Left lung (tissue), 10 donors: ENCODE data around the gene ZNF490. TPM values are rescaled to one million over a fixed set of nuclear protein-coding genes. Genes with fewer than 3 reads are reported as not detected.
A peak's percentile ranks its signal among the peaks of the same experiment; 100 is the strongest.

Source experiments
- ATAC-seq: fragments of 200-7000 bp; cut with Tn5 transposase; one replicate; pipeline ENCODE4 v1.9.1; 2020; ENCODE audit warnings: moderate library complexity
- DNase-seq, 4 donors: peaks; one replicate each; pipeline ENCODE4 v3.0.0-alpha.2; 2013 to 2020
- H3K27ac ChIP-seq, 2 donors: fragments of 200-600 bp; sonication (generic) in 1 of 2; one replicate each; pipeline versions ENCODE4 v1.5.0 to v1.8.0; 2020 to 2021
- H3K27me3 ChIP-seq, 2 donors: fragments of 200-600 bp; sonication (generic) in 1 of 2; one replicate each; pipeline versions ENCODE4 v1.5.0 to v1.8.0; 2020 to 2021
- H3K36me3 ChIP-seq, 2 donors: fragments of 200-600 bp; sonication (generic) in 1 of 2; one replicate each; pipeline versions ENCODE4 v1.5.0 to v1.8.0; 2020 to 2021
- H3K4me1 ChIP-seq, 2 donors: fragments of 200-600 bp; one replicate each; pipeline ENCODE4 v1.8.0; 2021
- H3K4me3 ChIP-seq, 2 donors: fragments of 200-600 bp; sonication (generic) in 1 of 2; one replicate each; pipeline versions ENCODE4 v1.5.0 to v1.8.0; 2020 to 2021; ENCODE audit warnings: mild to moderate bottlenecking in 1 of 2
- H3K9me3 ChIP-seq, 2 donors: fragments of 200-600 bp; sonication (generic) in 1 of 2; one replicate each; pipeline versions ENCODE4 v1.5.0 to v1.8.0; 2020 to 2021
- intact Hi-C, 2 donors: fragments of 100-400 bp; cut with DNase I; formaldehyde crosslinking; loops; one replicate each; pipeline versions ENCODE4 v1.11.2 to v1.14.2; 2022
- polyA plus RNA-seq, 6 donors: library from polyadenylated mRNA; unstranded; fragments of 120-200 nt; gene quantifications; one replicate each; pipeline ENCODE4 v1.2.1, GENCODE V29; 2013; ENCODE audit not compliant: insufficient read length in 6 of 6
- total RNA-seq, 2 donors: library from RNA; stranded (reverse); fragmentation: NEBNext Ultra II Directional; extraction: Animal tissue kit (Norgen Biotek cat#: 25700); gene quantifications; one replicate each; pipeline ENCODE4 v1.2.1, GENCODE V29; 2021
- TF ChIP-seq, protein P1 (sequence below), 2 donors: fragments of 200-600 bp; sonication (generic) in 1 of 2; IDR thresholded peaks; one replicate each; pipeline versions ENCODE4 v1.5.0 to v1.8.0; 2021; ENCODE audit warnings: antibody characterized with exemption in 2 of 2
- donor health status: DM: no; HTN: yes; CAD: no.
- donor health status: DM: no; HTN: no; CAD: no.

ZNF490 gene
- total and polyA plus RNA-seq, 8 donors = 5.1 to 11.7 (median 5.7) TPM

DNA sequence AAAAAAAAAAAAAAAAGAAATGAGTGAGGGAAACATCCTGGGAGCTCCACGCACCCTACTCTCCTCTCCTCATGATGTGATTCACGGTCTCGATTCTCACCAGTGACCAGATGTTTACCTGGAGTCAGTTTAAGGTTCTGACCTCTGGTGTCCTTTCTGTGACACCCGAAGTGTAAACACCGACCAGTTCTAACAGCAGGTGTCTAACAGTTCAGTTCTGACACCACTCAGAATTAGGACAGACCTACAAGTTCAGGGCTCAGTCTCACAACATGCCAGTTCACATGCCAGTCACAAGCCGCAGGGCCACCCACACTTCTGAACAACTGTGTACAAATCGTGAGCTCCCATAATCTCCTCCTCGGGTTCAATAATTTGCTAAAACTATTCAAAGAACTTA lies 65.3 kb downstream of the ZNF490 start:
- H3K36me3 ChIP-seq = peaks cover 0 to 29% of the 10 kb centered on the region in 2 donors
- peaks cover 11 to 39% of the 10 kb centered on the region in 2 donors for H3K4me1 ChIP-seq
- no peak overlapping the region for H3K4me3 ChIP-seq
- intact Hi-C loops = no loop called here
- ATAC-seq (no peak), DNase-seq (no peak)
- no peaks in the 10 kb centered on the region for H3K27me3 ChIP-seq
- H3K9me3 ChIP-seq = peaks cover 0 to 19% of the 10 kb centered on the region in 2 donors
- TF ChIP-seq, protein P1, sequence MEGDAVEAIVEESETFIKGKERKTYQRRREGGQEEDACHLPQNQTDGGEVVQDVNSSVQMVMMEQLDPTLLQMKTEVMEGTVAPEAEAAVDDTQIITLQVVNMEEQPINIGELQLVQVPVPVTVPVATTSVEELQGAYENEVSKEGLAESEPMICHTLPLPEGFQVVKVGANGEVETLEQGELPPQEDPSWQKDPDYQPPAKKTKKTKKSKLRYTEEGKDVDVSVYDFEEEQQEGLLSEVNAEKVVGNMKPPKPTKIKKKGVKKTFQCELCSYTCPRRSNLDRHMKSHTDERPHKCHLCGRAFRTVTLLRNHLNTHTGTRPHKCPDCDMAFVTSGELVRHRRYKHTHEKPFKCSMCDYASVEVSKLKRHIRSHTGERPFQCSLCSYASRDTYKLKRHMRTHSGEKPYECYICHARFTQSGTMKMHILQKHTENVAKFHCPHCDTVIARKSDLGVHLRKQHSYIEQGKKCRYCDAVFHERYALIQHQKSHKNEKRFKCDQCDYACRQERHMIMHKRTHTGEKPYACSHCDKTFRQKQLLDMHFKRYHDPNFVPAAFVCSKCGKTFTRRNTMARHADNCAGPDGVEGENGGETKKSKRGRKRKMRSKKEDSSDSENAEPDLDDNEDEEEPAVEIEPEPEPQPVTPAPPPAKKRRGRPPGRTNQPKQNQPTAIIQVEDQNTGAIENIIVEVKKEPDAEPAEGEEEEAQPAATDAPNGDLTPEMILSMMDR (IDR thresholded peaks at IDR 0.05) = no peak
- no peak overlapping the region for H3K27ac ChIP-seq

DNA sequence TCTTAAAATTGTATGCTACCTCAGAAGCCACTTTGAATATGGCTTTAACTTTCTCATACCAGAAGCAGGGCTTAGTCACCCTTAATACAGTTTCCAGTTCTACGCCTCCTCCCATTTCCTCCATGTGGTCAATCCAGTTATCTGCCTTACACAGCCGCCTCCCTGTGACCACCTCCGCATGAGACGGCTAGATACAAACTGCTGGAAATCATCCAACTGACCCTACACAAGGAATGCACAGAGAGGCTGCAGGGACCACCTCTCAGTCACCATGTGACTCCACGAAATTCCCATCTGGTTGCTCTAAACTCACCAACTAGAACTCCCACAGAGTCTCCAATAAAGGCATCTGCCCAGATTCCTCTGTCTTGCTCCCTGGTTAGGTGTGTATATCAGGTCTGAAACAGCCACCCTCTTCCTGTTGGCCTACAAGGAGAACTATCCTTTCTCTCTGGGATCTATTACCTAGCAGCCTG lies 66.2 kb downstream of the ZNF490 start:
- peaks cover 5 to 31% of the 10 kb centered on the region in 2 donors for H3K4me1 ChIP-seq
- peak overlapping the region in 1 of 2 donors; percentile 41 for H3K27ac ChIP-seq
- peaks cover 0 to 24% of the 10 kb centered on the region in 2 donors for H3K9me3 ChIP-seq
- intact Hi-C loops = no loop called here
- DNase-seq (no peak), ATAC-seq (peak; percentile 41)
- peaks cover 0 to 37% of the 10 kb centered on the region in 2 donors for H3K36me3 ChIP-seq
- no peak overlapping the region for H3K4me3 ChIP-seq
- no peaks in the 10 kb centered on the region for H3K27me3 ChIP-seq
- TF ChIP-seq, protein P1 (IDR thresholded peaks at IDR 0.05) = no peak

DNA sequence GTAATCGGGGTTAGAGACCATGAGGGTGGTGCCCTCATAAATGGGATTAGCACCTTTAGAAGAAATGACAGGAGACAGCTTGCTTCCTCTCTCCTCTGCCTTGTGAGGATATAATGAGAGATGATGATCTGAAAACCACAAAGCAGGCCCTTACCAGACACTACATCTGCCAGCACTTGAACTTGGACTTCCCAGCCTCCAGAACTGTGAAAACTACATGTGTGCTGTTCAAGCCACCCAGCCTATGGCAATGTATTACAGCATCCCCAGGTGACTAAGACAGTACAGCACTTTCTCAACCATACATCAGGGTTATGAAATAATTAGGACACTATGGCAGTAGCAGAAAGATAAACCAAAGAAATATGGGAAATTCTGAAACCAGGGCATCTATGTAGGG lies 66.8 kb downstream of the ZNF490 start:
- H3K36me3 ChIP-seq = peaks cover 0 to 43% of the 10 kb centered on the region in 2 donors
- H3K9me3 ChIP-seq = peaks cover 0 to 29% of the 10 kb centered on the region in 2 donors
- peaks cover 0 to 25% of the 10 kb centered on the region in 2 donors for H3K4me1 ChIP-seq
- TF ChIP-seq, protein P1 (IDR thresholded peaks at IDR 0.05) = no peak
- no peak for DNase-seq
- no peak for ATAC-seq
- intact Hi-C loops = no loop called here
- H3K4me3 ChIP-seq = no peak overlapping the region
- H3K27ac ChIP-seq = peak overlapping the region in 1 of 2 donors; percentile 41
- H3K27me3 ChIP-seq = no peaks in the 10 kb centered on the region

Other genes starting within 250 kb of the ZNF490 start
- gene ZNF442, start 245.1 kb downstream of the ZNF490 start, total RNA-seq = 1 to 10 TPM; 3.2 to 3.5 TPM
- 1 to 10 TPM; 5.2 to 7.1 (median 5.5) TPM for gene ZNF442, start 245.1 kb downstream of the ZNF490 start, polyA plus RNA-seq
- 1 to 10 TPM; 4.2 to 7.1 TPM for gene ZNF799, start 209.5 kb downstream of the ZNF490 start, total RNA-seq
- 10 to 100 TPM in 4 of 6 donors, 1 to 10 TPM in 2; 9.2 to 14.8 (median 11.1) TPM for gene ZNF799, start 209.5 kb downstream of the ZNF490 start, polyA plus RNA-seq
- 1 to 10 TPM; 4.3 to 4.7 TPM for gene ZNF443, start 169.8 kb downstream of the ZNF490 start, total RNA-seq
- gene ZNF443, start 169.8 kb downstream of the ZNF490 start, polyA plus RNA-seq = 10 to 100 TPM; 14.6 to 25.4 (median 19.7) TPM
- gene ZNF709, start 126.0 kb downstream of the ZNF490 start, total RNA-seq = 1 to 10 TPM; 1.8 to 2.0 TPM
- gene ZNF709, start 126.0 kb downstream of the ZNF490 start, polyA plus RNA-seq = 10 to 100 TPM in 1 of 6 donors, 1 to 10 TPM in 5; 6.9 to 10.4 (median 8.7) TPM
- 10 to 100 TPM in 1 of 2 donors, 1 to 10 TPM in 1; 9.9 to 12.5 TPM for gene ZNF564, start 59.3 kb downstream of the ZNF490 start, total RNA-seq
- gene ZNF564, start 59.3 kb downstream of the ZNF490 start, polyA plus RNA-seq = 10 to 100 TPM in 3 of 6 donors, 1 to 10 TPM in 3; 7.4 to 12.6 (median 10.3) TPM
- 10 to 100 TPM; 18.0 to 23.3 TPM for gene ZNF791, start 107 bp upstream of the ZNF490 start, total RNA-seq
- gene ZNF791, start 107 bp upstream of the ZNF490 start, polyA plus RNA-seq = 10 to 100 TPM; 20.6 to 23.8 (median 21.9) TPM
- gene MAN2B1, start 55.9 kb upstream of the ZNF490 start, total RNA-seq = 100 to 1,000 TPM; 164 to 176 TPM
- gene MAN2B1, start 55.9 kb upstream of the ZNF490 start, polyA plus RNA-seq = 10 to 100 TPM; 31.7 to 42.8 (median 38.1) TPM
- gene WDR83, start 56.0 kb upstream of the ZNF490 start, total RNA-seq = 10 to 100 TPM in 1 of 2 donors, 1 to 10 TPM in 1; 9.0 to 10.8 TPM
- gene WDR83, start 56.0 kb upstream of the ZNF490 start, polyA plus RNA-seq = 10 to 100 TPM; 21.7 to 27.1 (median 23.2) TPM
- 10 to 100 TPM; 63.8 to 70.1 TPM for gene DHPS, start 71.1 kb upstream of the ZNF490 start, total RNA-seq
- gene DHPS, start 71.1 kb upstream of the ZNF490 start, polyA plus RNA-seq = 10 to 100 TPM; 81.4 to 96.9 (median 84.1) TPM
- gene GNG14, start 77.2 kb upstream of the ZNF490 start, total RNA-seq = not detected
- under 1 TPM in 2 of 6 donors, not detected in 4; 0.55 to 0.73 TPM for gene GNG14, start 77.2 kb upstream of the ZNF490 start, polyA plus RNA-seq
- gene FBXW9, start 85.8 kb upstream of the ZNF490 start, total RNA-seq = 1 to 10 TPM; 6.0 to 6.9 TPM
- gene FBXW9, start 85.8 kb upstream of the ZNF490 start, polyA plus RNA-seq = 10 to 100 TPM in 5 of 6 donors, 1 to 10 TPM in 1; 9.0 to 13.1 (median 10.9) TPM
- 10 to 100 TPM; 54.8 to 64.3 TPM for gene TNPO2, start 113.1 kb upstream of the ZNF490 start, total RNA-seq
- 10 to 100 TPM; 76.5 to 92.6 (median 80.3) TPM for gene TNPO2, start 113.1 kb upstream of the ZNF490 start, polyA plus RNA-seq
- gene TRIR, start 123.9 kb upstream of the ZNF490 start, total RNA-seq = 100 to 1,000 TPM; 115 to 128 TPM
- 100 to 1,000 TPM; 130 to 183 (median 151) TPM for gene TRIR, start 123.9 kb upstream of the ZNF490 start, polyA plus RNA-seq
- 10 to 100 TPM; 70.4 to 71.2 TPM for gene GET3, start 126.7 kb upstream of the ZNF490 start, total RNA-seq
- gene GET3, start 126.7 kb upstream of the ZNF490 start, polyA plus RNA-seq = 10 to 100 TPM; 51.4 to 66.2 (median 56.2) TPM
- not detected for gene BEST2, start 141.0 kb upstream of the ZNF490 start, total RNA-seq
- under 1 TPM in 4 of 6 donors, not detected in 2; 0.08 to 0.17 (median 0.12) TPM for gene BEST2, start 141.0 kb upstream of the ZNF490 start, polyA plus RNA-seq
- 10 to 100 TPM; 57.7 to 57.9 TPM for gene HOOK2, start 164.7 kb upstream of the ZNF490 start, total RNA-seq
- 10 to 100 TPM; 59.8 to 91.2 (median 78.8) TPM for gene HOOK2, start 164.7 kb upstream of the ZNF490 start, polyA plus RNA-seq
- 100 to 1,000 TPM; 131 to 135 TPM for gene JUNB, start 180.7 kb upstream of the ZNF490 start, total RNA-seq
- gene JUNB, start 180.7 kb upstream of the ZNF490 start, polyA plus RNA-seq = 100 to 1,000 TPM in 1 of 6 donors, 10 to 100 TPM in 5; 11.7 to 278 (median 53.7) TPM
- 100 to 1,000 TPM; 186 to 217 TPM for gene PRDX2, start 191.0 kb upstream of the ZNF490 start, total RNA-seq
- gene PRDX2, start 191.0 kb upstream of the ZNF490 start, polyA plus RNA-seq = 100 to 1,000 TPM; 219 to 267 (median 249) TPM
- gene THSD8, start 191.3 kb upstream of the ZNF490 start, total RNA-seq = 1 to 10 TPM; 6.6 to 9.0 TPM
- gene THSD8, start 191.3 kb upstream of the ZNF490 start, polyA plus RNA-seq = 10 to 100 TPM in 1 of 6 donors, 1 to 10 TPM in 5; 2.2 to 11.6 (median 4.9) TPM
- 10 to 100 TPM; 10.9 to 16.6 TPM for gene RNASEH2A, start 195.8 kb upstream of the ZNF490 start, total RNA-seq
- 10 to 100 TPM; 29.1 to 47.4 (median 34.3) TPM for gene RNASEH2A, start 195.8 kb upstream of the ZNF490 start, polyA plus RNA-seq
- not detected for gene RTBDN, start 223.8 kb upstream of the ZNF490 start, total RNA-seq
- gene RTBDN, start 223.8 kb upstream of the ZNF490 start, polyA plus RNA-seq = under 1 TPM in 3 of 6 donors, not detected in 3; 0.17 to 0.21 (median 0.20) TPM
- gene MAST1, start 227.7 kb upstream of the ZNF490 start, total RNA-seq = under 1 TPM; 0.15 to 0.29 TPM
- 1 to 10 TPM; 1.2 to 2.4 (median 1.6) TPM for gene MAST1, start 227.7 kb upstream of the ZNF490 start, polyA plus RNA-seq